Karpas-422 (cell line): ENCODE data around the gene TMEM217. TPM values are rescaled to one million over a fixed set of nuclear protein-coding genes. Genes with fewer than 3 reads are reported as not detected.
A peak's percentile ranks its signal among the peaks of the same experiment; 100 is the strongest.
"Not testable (repeated sequence)": the region's sequence is repeated elsewhere in the genome, so short reads cannot be mapped to it uniquely, and the experiment has no call there.

ENCODE experiments used
- DNase-seq: peaks from one replicate; pipeline ENCODE4 v3.0.0-alpha.2; 2015
- H2AFZ ChIP-seq: fragments of 200-600 bp; sonication (generic); 2 replicates; pipeline ENCODE4 v1.6.1; 2014; ENCODE audit warnings: antibody characterized with exemption, low read length, mixed read lengths
- H3K27ac ChIP-seq: fragments of 200-600 bp; sonication (generic); 2 replicates; pipeline ENCODE4 v1.5.1; 2014; ENCODE audit warnings: mild to moderate bottlenecking, low read length, moderate library complexity
- H3K27me3 ChIP-seq: fragments of 200-600 bp; sonication (generic); 2 replicates; pipeline ENCODE4 v1.6.1; 2014; ENCODE audit warnings: low read length, mixed read lengths
- H3K36me3 ChIP-seq: fragments of 200-600 bp; sonication (generic); 2 replicates; pipeline ENCODE4 v1.6.1; 2014; ENCODE audit warnings: low read length, mixed read lengths; ENCODE audit not compliant: insufficient read depth
- H3K4me1 ChIP-seq: fragments of 200-600 bp; sonication (generic); 2 replicates; pipeline ENCODE4 v1.6.1; 2014; ENCODE audit warnings: mild to moderate bottlenecking, low read length, mixed read lengths
- H3K4me2 ChIP-seq: fragments of 200-600 bp; sonication (generic); 2 replicates; pipeline ENCODE4 v1.6.1; 2014; ENCODE audit warnings: low read length, low read depth, mild to moderate bottlenecking; ENCODE audit not compliant: poor library complexity, severe bottlenecking
- H3K4me3 ChIP-seq: fragments of 200-600 bp; sonication (generic); 2 replicates; pipeline ENCODE4 v1.5.1; 2014; ENCODE audit warnings: mild to moderate bottlenecking, antibody characterized with exemption, low read length, mixed read lengths
- H3K79me2 ChIP-seq: fragments of 200-600 bp; sonication (generic); 2 replicates; pipeline ENCODE4 v1.6.1; 2014; ENCODE audit warnings: mild to moderate bottlenecking, low read length, mixed read lengths
- H3K9ac ChIP-seq: fragments of 200-600 bp; sonication (generic); 2 replicates; pipeline ENCODE4 v1.6.0; 2014; ENCODE audit warnings: low read length
- H3K9me2 ChIP-seq: fragments of 200-600 bp; sonication (generic), shearing (Covaris generic); replicated peaks from 2 replicates; pipeline ENCODE4 v1.6.0; 2014; ENCODE audit warnings: mild to moderate bottlenecking, low read length, moderate library complexity; ENCODE audit not compliant: insufficient read depth
- H3K9me3 ChIP-seq: fragments of 300-700, 200-600 bp; sonication (generic); 2 replicates; pipeline ENCODE4 v1.6.1; 2014; ENCODE audit warnings: low read length, mixed read lengths
- H4K20me1 ChIP-seq: fragments of 200-600 bp; sonication (generic); 2 replicates; pipeline ENCODE4 v1.6.1; 2014; ENCODE audit warnings: mild to moderate bottlenecking, antibody characterized with exemption, low read length, low read depth; ENCODE audit not compliant: insufficient read depth
- total RNA-seq: library from RNA; depleted of rRNA; stranded (reverse); fragments of >200 nt; shearing (Covaris generic); gene quantifications from 2 replicates; pipeline ENCODE4 v1.2.3, GENCODE V29; 2014; ENCODE audit warnings: low replicate concordance; rRNA removed

TMEM217 gene
- total RNA-seq: 0.22 TPM in 1 of 2 replicates, not detected in the other

- Histone ChIP-seq H3K4me3 (peak within 1 kb of the TSS; percentile 87), H3K4me1 (peaks cover 24% of the 10 kb centered on the region), H3K27ac (no peak within 1 kb of the TSS), H3K27me3 (no peaks in the 10 kb centered on the region), H3K4me2 (peak within 1 kb of the TSS; percentile 82), H3K9me3 (no peaks in the 10 kb centered on the region), H4K20me1 (no peaks in the 10 kb centered on the region), H2AFZ (peak within 1 kb of the TSS; percentile 86), H3K9ac (peak within 1 kb of the TSS; percentile 82), H3K9me2 (no peaks in the 10 kb centered on the region), H3K36me3 (no peaks in the 10 kb centered on the region), H3K79me2 (peaks cover 33% of the 10 kb centered on the region)
- peak; percentile 97 for DNase-seq
Measured at GRCh38 chr6:37257634-37258404, at the start of gene TMEM217, which contains the start of gene TBC1D22B. TMEM217 (minus strand) TSS chr6:37258144; CDS start chr6:37219030, 39,114 bp downstream. TBC1D22B (plus strand) TSS chr6:37257772; CDS start chr6:37257918, 146 bp downstream.

DNA sequence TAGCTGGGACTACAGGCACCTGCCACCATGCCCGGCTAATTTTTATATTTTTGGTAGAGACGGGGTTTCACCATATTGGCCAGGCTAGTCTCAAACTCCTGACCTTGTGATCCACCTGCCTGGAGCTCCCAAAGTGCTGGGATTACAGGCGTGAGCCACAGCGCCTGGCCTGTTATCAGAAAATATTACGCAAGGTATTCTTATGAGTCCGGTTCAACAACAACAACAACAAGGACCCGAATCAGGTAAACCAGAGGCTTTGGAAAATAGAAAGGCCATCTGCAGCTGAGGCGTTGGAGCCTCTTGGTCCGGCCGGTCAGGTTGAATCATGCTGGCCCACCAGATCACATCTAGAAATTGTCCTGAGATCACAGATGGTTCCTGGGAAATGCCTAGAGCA lies 49.5 kb upstream of the TMEM217 start:
- not testable (repeated sequence) for H3K9ac ChIP-seq, H3K9me2 ChIP-seq, H3K79me2 ChIP-seq, DNase-seq, H3K4me2 ChIP-seq, H4K20me1 ChIP-seq, H3K27me3 ChIP-seq, H3K4me1 ChIP-seq, H3K27ac ChIP-seq, H3K4me3 ChIP-seq, H3K36me3 ChIP-seq, H3K9me3 ChIP-seq, H2AFZ ChIP-seq

DNA sequence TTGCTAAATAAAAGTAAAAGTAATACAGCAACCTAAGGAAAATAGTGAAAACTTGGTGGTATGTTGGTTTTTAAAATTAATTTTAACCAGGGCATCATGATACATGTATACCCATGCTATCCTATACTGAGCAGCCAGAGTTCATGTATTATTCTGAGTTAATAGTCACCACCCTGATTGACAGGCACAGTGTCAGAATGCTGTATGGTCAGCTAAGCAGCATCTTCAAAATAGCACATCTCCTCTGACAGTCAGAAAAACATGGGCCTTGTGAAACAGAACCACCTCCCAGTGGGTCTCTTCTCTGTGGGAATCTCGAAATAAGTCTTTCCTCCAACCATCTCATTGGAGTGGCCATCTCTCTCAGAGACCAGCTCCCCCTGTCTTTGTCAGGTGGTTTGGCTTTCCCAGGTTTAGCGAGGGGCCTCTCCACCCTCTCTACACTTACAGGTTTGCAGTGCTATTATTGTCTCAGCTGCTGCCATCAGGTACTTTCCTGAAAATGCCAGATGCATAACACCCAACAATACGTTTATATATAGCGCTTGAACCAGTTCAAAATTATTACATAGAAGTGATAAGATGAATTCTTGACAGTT lies 48.8 kb upstream of the TMEM217 start:
- Histone ChIP-seq H3K9me3 (no peaks in the 10 kb centered on the region), H3K4me3 (no peak overlapping the region), H3K4me1 (peaks cover 6% of the 10 kb centered on the region; the same call in 1 of the 2 replicates), H2AFZ (no peak overlapping the region), H3K4me2 (no peak overlapping the region), H3K27me3 (no peaks in the 10 kb centered on the region), H3K9ac (no peak overlapping the region), H3K9me2 (no peaks in the 10 kb centered on the region), H3K36me3 (no peaks in the 10 kb centered on the region), H3K27ac (no peak overlapping the region), H4K20me1 (no peaks in the 10 kb centered on the region), H3K79me2 (no peaks in the 10 kb centered on the region)
- DNase-seq: no peak

DNA sequence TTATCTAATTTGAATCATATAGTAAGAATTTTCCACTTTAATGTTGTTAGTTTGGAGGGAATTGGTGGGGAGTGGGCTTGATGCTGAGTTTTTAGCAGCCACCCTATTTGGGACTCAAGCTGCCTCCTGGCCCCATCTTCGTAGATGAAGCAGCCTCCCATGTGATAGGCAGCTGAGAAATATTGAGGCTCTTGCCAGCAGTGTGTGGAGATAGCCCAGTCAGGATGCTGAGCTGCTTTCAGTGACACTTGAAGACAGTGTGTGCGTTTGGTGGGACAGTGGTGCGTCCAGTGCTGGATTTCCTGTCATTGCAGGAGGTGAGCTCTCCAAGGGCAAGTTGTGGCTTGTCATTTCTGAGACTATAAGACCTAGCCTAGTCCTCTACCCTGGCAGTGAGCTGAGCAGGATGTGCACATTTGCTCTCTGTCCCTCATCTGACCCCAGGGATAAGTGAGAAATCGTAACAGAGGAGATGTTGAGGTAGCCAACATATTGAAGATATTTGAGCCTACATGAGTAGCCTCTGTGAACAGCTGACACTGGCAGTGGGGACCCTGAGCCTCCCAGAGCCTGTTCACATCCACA lies 48.0 kb upstream of the TMEM217 start:
- no peak for DNase-seq
- Histone ChIP-seq H3K9ac (no peak overlapping the region), H4K20me1 (no peaks in the 10 kb centered on the region), H3K4me3 (no peak overlapping the region), H3K4me1 (peaks cover 6% of the 10 kb centered on the region; the same call in 1 of the 2 replicates), H3K79me2 (no peaks in the 10 kb centered on the region), H3K4me2 (no peak overlapping the region), H3K9me2 (no peaks in the 10 kb centered on the region), H3K27ac (no peak overlapping the region), H3K27me3 (no peaks in the 10 kb centered on the region), H2AFZ (no peak overlapping the region), H3K36me3 (no peaks in the 10 kb centered on the region), H3K9me3 (no peaks in the 10 kb centered on the region)

DNA sequence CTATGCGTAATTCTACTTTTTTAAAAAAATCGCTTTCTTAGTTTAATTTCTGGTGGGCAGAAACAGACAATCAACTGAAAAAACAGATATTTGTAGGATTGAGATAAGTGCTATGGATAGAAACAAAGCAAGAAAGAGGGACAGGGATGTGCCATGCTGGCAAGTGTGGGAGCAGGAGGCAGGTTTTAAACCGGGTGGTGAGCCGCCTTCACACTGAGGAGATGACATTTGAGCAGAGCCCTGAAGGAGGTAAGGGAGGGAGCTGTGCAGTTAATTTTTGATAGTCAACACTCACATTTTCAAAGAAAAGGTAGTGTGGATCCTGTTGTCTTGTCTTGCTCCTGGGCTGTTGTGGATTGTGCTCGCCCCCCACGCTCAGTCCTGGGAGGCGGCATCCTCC lies 46.8 kb upstream of the TMEM217 start:
- Histone ChIP-seq H3K9ac (no peak overlapping the region), H3K9me3 (no peaks in the 10 kb centered on the region), H3K9me2 (no peaks in the 10 kb centered on the region), H3K4me3 (no peak overlapping the region), H3K27ac (no peak overlapping the region), H3K79me2 (no peaks in the 10 kb centered on the region), H3K4me1 (peaks cover 6% of the 10 kb centered on the region; the same call in 1 of the 2 replicates), H3K4me2 (no peak overlapping the region), H3K27me3 (no peaks in the 10 kb centered on the region), H3K36me3 (no peaks in the 10 kb centered on the region), H4K20me1 (no peaks in the 10 kb centered on the region), H2AFZ (no peak overlapping the region)
- no peak for DNase-seq

DNA sequence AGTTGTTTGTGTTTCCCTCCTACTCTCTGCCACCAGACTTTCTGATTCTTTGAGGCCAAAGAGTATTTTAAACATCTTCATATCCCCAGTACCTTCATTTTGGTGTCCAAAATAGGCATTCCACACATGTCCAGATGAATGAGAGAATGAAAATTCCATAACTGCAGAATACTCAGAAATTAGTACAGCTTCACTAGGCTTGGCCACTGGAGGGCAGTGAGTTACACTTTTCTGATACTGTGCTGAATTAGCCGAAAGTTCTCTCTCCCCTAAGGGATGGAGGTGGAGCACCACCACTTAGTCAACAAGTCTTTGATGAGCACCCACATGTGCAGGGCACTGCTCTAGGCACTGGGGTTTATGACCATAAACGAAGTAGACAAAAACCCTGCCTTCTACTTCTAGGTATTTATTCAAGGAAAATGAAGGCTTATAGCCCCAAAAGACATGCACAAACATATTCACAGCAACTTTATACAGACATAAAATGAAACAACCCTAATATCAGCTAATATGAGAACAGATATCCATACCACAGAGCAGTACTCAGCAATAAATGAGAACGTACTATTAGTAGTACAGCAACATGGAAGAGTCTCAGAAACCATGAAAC lies 46.1 kb upstream of the TMEM217 start:
- H3K9me2 ChIP-seq: no peaks in the 10 kb centered on the region
- H2AFZ ChIP-seq: no peak overlapping the region
- no peak overlapping the region for H3K9ac ChIP-seq
- DNase-seq: peak; percentile 75
- no peaks in the 10 kb centered on the region for H3K27me3 ChIP-seq
- H4K20me1 ChIP-seq: no peaks in the 10 kb centered on the region
- H3K27ac ChIP-seq: no peak overlapping the region
- H3K9me3 ChIP-seq: no peaks in the 10 kb centered on the region
- H3K79me2 ChIP-seq: no peaks in the 10 kb centered on the region
- no peaks in the 10 kb centered on the region for H3K36me3 ChIP-seq
- no peak overlapping the region for H3K4me2 ChIP-seq
- no peak overlapping the region for H3K4me3 ChIP-seq
- peaks cover 6% of the 10 kb centered on the region; the same call in 1 of the 2 replicates for H3K4me1 ChIP-seq

- Histone ChIP-seq H3K36me3 (no peaks in the 10 kb centered on the region), H3K9me3 (no peaks in the 10 kb centered on the region), H3K4me3 (no peak overlapping the region), H4K20me1 (no peaks in the 10 kb centered on the region), H3K27me3 (no peaks in the 10 kb centered on the region), H3K9ac (no peak overlapping the region), H3K27ac (no peak overlapping the region), H3K9me2 (no peaks in the 10 kb centered on the region), H3K79me2 (no peaks in the 10 kb centered on the region), H2AFZ (no peak overlapping the region), H3K4me1 (peaks cover 6% of the 10 kb centered on the region; the same call in 1 of the 2 replicates), H3K4me2 (no peak overlapping the region)
- DNase-seq: no peak
Measured at GRCh38 chr6:37303091-37303660, 45.2 kb upstream of the TMEM217 start.
